HG03280 (cell line): ENCODE data around the gene RALGPS1.

Experiments
- ATAC-seq: cut with Tn5 transposase; IDR thresholded peaks from one replicate; pipeline ENCODE4 v1.9.1; 2021; ENCODE audit warnings: mild to moderate bottlenecking, moderate library complexity; ENCODE audit not compliant: unreplicated experiment

The RALGPS1 gene

GRCh38 chr9:127181595-127182190 lies 267.1 kb downstream of the RALGPS1 start:
- no peak for ATAC-seq

- ATAC-seq = no peak
Observed at GRCh38 chr9:127182901-127183746, 268.5 kb downstream of the RALGPS1 start.

GRCh38 chr9:127183814-127184582 lies 269.4 kb downstream of the RALGPS1 start:
- no peak for ATAC-seq

- no peak for ATAC-seq
Observed at GRCh38 chr9:127184641-127185040, 270.1 kb downstream of the RALGPS1 start.

- no peak for ATAC-seq
Observed at GRCh38 chr9:127185181-127185580, 270.6 kb downstream of the RALGPS1 start.

- no peak for ATAC-seq
Observed at GRCh38 chr9:127185931-127186781, 271.6 kb downstream of the RALGPS1 start.

GRCh38 chr9:127186806-127187205 lies 272.2 kb downstream of the RALGPS1 start:
- no peak for ATAC-seq

- no peak for ATAC-seq
Observed at GRCh38 chr9:127187231-127187956, 272.8 kb downstream of the RALGPS1 start.

GRCh38 chr9:127188396-127188795 lies 273.8 kb downstream of the RALGPS1 start:
- ATAC-seq = no peak

- ATAC-seq = no peak
Observed at GRCh38 chr9:127189628-127190027, 275.0 kb downstream of the RALGPS1 start.

GRCh38 chr9:127192744-127193143 lies 278.2 kb downstream of the RALGPS1 start:
- no peak for ATAC-seq

- no peak for ATAC-seq
Observed at GRCh38 chr9:127193483-127193882, 278.9 kb downstream of the RALGPS1 start.

GRCh38 chr9:127194881-127195713 lies 280.5 kb downstream of the RALGPS1 start:
- no peak for ATAC-seq

GRCh38 chr9:127195976-127196825 lies 281.6 kb downstream of the RALGPS1 start:
- no peak for ATAC-seq

GRCh38 chr9:127196826-127197145 lies 282.2 kb downstream of the RALGPS1 start:
- ATAC-seq = no peak

- ATAC-seq = no peak
Observed at GRCh38 chr9:127197186-127197860, 282.7 kb downstream of the RALGPS1 start.

- ATAC-seq = no peak
Observed at GRCh38 chr9:127197861-127198430, 283.4 kb downstream of the RALGPS1 start.

GRCh38 chr9:127198587-127198986 lies 284.0 kb downstream of the RALGPS1 start:
- no peak for ATAC-seq
